ENCODE results near the gene PDZRN3.

DNA sequence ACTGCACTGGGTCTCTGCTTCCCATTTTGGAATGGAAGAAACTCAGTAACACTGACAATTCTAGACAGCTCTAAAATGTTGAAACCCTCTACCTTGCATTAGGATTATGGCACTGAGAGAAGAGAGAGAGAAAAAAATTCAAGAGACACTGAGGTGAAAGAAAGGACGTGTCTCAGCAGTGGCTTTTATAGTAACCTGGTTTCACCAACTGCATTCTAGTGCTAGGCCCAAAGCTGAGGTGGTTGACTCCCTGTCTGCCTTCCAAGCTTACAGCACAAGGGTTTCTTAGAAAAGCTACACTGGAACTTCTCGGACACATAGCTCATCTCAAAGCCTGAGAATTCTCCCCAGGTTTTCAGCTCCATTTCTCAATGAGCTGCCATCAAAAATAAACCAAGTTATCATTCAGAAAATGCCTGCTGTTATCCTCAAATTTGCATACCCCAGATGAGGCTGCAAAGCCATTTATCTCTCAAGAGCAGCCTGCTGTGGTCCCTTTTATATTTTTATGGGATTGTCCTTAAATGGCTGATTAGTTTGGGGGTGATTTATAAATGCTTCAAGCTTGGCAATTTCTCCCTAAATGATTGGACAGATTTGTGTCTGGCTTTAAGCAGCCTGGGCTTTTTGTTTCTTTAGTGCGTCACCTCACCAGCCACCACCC is 283.3 kb downstream of the PDZRN3 start:
- TF ChIP-seq CHD2 (IDR thresholded peaks at IDR 0.05; ENCODE audit: low read length, partially characterized antibody) (no peak), FOSL2 (IDR thresholded peaks at IDR 0.05; ENCODE audit: borderline replicate concordance, low read depth) (no peak)

Data from SK-N-SH (cell line).